Measurements from ENCODE around the gene CAMKMT.

The CAMKMT gene

GRCh38 chr2:44335806-44336538 lies 25.8 kb upstream of the CAMKMT start:
- Histone ChIP-seq H3K36me3 (ENCODE audit: low read length) (peaks cover 25% of the 10 kb centered on the region), H3K4me3 (ENCODE audit: insufficient read depth, low read length, poor library complexity, severe bottlenecking) (no peak overlapping the region), H2AFZ (ENCODE audit: low read depth, low read length, severe bottlenecking) (no peak overlapping the region), H3K9me3 (ENCODE audit: insufficient read depth, low read length) (no peaks in the 10 kb centered on the region), H3K27me3 (ENCODE audit: low read length) (no peaks in the 10 kb centered on the region), H3K9ac (ENCODE audit: low read length) (no peak overlapping the region), H3F3A (ENCODE audit: insufficient read depth) (no peaks in the 10 kb centered on the region), H3K27ac (ENCODE audit: low read depth, low read length) (no peak overlapping the region), H3K79me2 (ENCODE audit: insufficient read depth, low read length) (no peaks in the 10 kb centered on the region), H3K9me2 (replicated peaks; ENCODE audit: insufficient read depth, low read length) (no peaks in the 10 kb centered on the region), H4K20me1 (ENCODE audit: low read depth, low read length) (no peaks in the 10 kb centered on the region), H3K4me2 (ENCODE audit: low read depth, low read length, poor library complexity, severe bottlenecking) (no peak overlapping the region)
- TF ChIP-seq EZH2phosphoT487 (conservative IDR thresholded peaks at IDR 0.05; ENCODE audit: low read length) (no peak), CTCF (IDR thresholded peaks at IDR 0.05; ENCODE audit: insufficient read depth, low read length, poor library complexity, severe bottlenecking) (no peak)

GRCh38 chr2:44342854-44343253 lies 18.9 kb upstream of the CAMKMT start:
- Histone ChIP-seq H3K4me2 (ENCODE audit: low read depth, low read length, poor library complexity, severe bottlenecking) (no peak overlapping the region), H3K36me3 (ENCODE audit: low read length) (peaks cover 20% of the 10 kb centered on the region), H3K79me2 (ENCODE audit: insufficient read depth, low read length) (no peaks in the 10 kb centered on the region), H3K4me3 (ENCODE audit: insufficient read depth, low read length, poor library complexity, severe bottlenecking) (no peak overlapping the region), H3K27me3 (ENCODE audit: low read length) (no peaks in the 10 kb centered on the region), H3K9ac (ENCODE audit: low read length) (no peak overlapping the region), H2AFZ (ENCODE audit: low read depth, low read length, severe bottlenecking) (no peak overlapping the region), H3K27ac (ENCODE audit: low read depth, low read length) (no peak overlapping the region), H3F3A (ENCODE audit: insufficient read depth) (no peaks in the 10 kb centered on the region; the same call in 1 of the 2 replicates), H3K9me3 (ENCODE audit: insufficient read depth, low read length) (no peaks in the 10 kb centered on the region), H3K9me2 (replicated peaks; ENCODE audit: insufficient read depth, low read length) (no peaks in the 10 kb centered on the region), H4K20me1 (ENCODE audit: low read depth, low read length) (no peaks in the 10 kb centered on the region)
- TF ChIP-seq CTCF (IDR thresholded peaks at IDR 0.05; ENCODE audit: insufficient read depth, low read length, poor library complexity, severe bottlenecking), result peak; percentile 36
- TF ChIP-seq EZH2phosphoT487 (conservative IDR thresholded peaks at IDR 0.05; ENCODE audit: low read length), result no peak

- Histone ChIP-seq H3F3A (ENCODE audit: insufficient read depth) (no peaks in the 10 kb centered on the region; the same call in 1 of the 2 replicates), H3K27ac (ENCODE audit: low read depth, low read length) (no peak overlapping the region), H3K27me3 (ENCODE audit: low read length) (no peaks in the 10 kb centered on the region), H3K9me2 (replicated peaks; ENCODE audit: insufficient read depth, low read length) (no peaks in the 10 kb centered on the region), H4K20me1 (ENCODE audit: low read depth, low read length) (no peaks in the 10 kb centered on the region), H3K9ac (ENCODE audit: low read length) (no peak overlapping the region), H3K9me3 (ENCODE audit: insufficient read depth, low read length) (no peaks in the 10 kb centered on the region), H3K4me2 (ENCODE audit: low read depth, low read length, poor library complexity, severe bottlenecking) (no peak overlapping the region), H3K4me3 (ENCODE audit: insufficient read depth, low read length, poor library complexity, severe bottlenecking) (no peak overlapping the region), H3K36me3 (ENCODE audit: low read length) (no peaks in the 10 kb centered on the region; the same call in 1 of the 2 replicates), H3K79me2 (ENCODE audit: insufficient read depth, low read length) (no peaks in the 10 kb centered on the region), H2AFZ (ENCODE audit: low read depth, low read length, severe bottlenecking) (no peak overlapping the region)
- TF ChIP-seq EZH2phosphoT487 (conservative IDR thresholded peaks at IDR 0.05; ENCODE audit: low read length), result no peak
- TF ChIP-seq CTCF (IDR thresholded peaks at IDR 0.05; ENCODE audit: insufficient read depth, low read length, poor library complexity, severe bottlenecking), result no peak
These were observed 14.2 kb upstream of the CAMKMT start for GRCh38 chr2:44347526-44347925.
